GM23338 (cell line): ENCODE data around the gene PPTC7. TPM values are rescaled to one million over a fixed set of nuclear protein-coding genes. Genes with fewer than 3 reads are reported as not detected.

Experiments used
- ATAC-seq: fragments of 200-7000 bp; cut with Tn5 transposase; 3 replicates; pipeline ENCODE4 v1.9.1; 2020
- DNase-seq: peaks from one replicate; pipeline ENCODE4 v3.0.0-alpha.2; 2015; ENCODE audit warnings: low spot score
- H2AFZ ChIP-seq: fragments of 200-600 bp; sonication (generic); 2 replicates; pipeline ENCODE4 v1.8.0; 2016; ENCODE audit warnings: antibody characterized with exemption, mild to moderate bottlenecking, moderate library complexity
- H3F3A ChIP-seq: fragments of 200-600 bp; sonication (generic); replicated peaks from 2 replicates; pipeline ENCODE4 v1.8.0; 2017; ENCODE audit warnings: antibody characterized with exemption, mixed run types, low read depth
- H3K27ac ChIP-seq: fragments of 200-600 bp; sonication (generic); 2 replicates; pipeline ENCODE4 v1.6.1; 2016; ENCODE audit warnings: low read depth
- H3K27me3 ChIP-seq: fragments of 200-600 bp; sonication (generic); 2 replicates; pipeline ENCODE4 v1.8.0; 2016; ENCODE audit warnings: mild to moderate bottlenecking, mixed run types, moderate library complexity; ENCODE audit not compliant: insufficient read depth
- H3K36me3 ChIP-seq: fragments of 200-600 bp; sonication (generic); 2 replicates; pipeline ENCODE4 v1.8.0; 2016; ENCODE audit warnings: mild to moderate bottlenecking; ENCODE audit not compliant: insufficient read depth
- H3K4me1 ChIP-seq: fragments of 200-600 bp; sonication (generic); 2 replicates; pipeline ENCODE4 v1.8.0; 2016; ENCODE audit warnings: mild to moderate bottlenecking, moderate library complexity; ENCODE audit not compliant: insufficient read depth
- H3K4me2 ChIP-seq: fragments of 200-600 bp; sonication (generic); 2 replicates; pipeline ENCODE4 v1.7.1; 2017; ENCODE audit warnings: mixed run types
- H3K4me3 ChIP-seq: fragments of 200-600 bp; sonication (generic); 2 replicates; pipeline ENCODE4 v1.6.1; 2016; ENCODE audit warnings: mixed run types
- H3K79me2 ChIP-seq: fragments of 200-600 bp; sonication (generic); replicated peaks from 2 replicates; pipeline ENCODE4 v1.8.0; 2017; ENCODE audit warnings: mild to moderate bottlenecking; ENCODE audit not compliant: insufficient read depth
- H3K9me2 ChIP-seq: fragments of 200-600 bp; sonication (generic); 2 replicates; pipeline ENCODE4 v1.8.0; 2017; ENCODE audit not compliant: insufficient read depth
- H4K20me1 ChIP-seq: fragments of 200-600 bp; sonication (generic); replicated peaks from 2 replicates; pipeline ENCODE4 v1.8.0; 2017; ENCODE audit warnings: mild to moderate bottlenecking; ENCODE audit not compliant: insufficient read depth
- H3K27ac Mint-ChIP-seq: 2 replicates; pipeline ENCODE4 v1.8.0; 2020; ENCODE audit warnings: inconsistent platforms, mild to moderate bottlenecking, moderate library complexity, mixed read lengths
- H3K27me3 Mint-ChIP-seq: 3 replicates; pipeline ENCODE4 v1.8.0; 2022; ENCODE audit warnings: low read depth, mild to moderate bottlenecking, moderate library complexity, mixed read lengths, inconsistent platforms; ENCODE audit not compliant: insufficient read depth, poor library complexity
- H3K36me3 Mint-ChIP-seq: 3 replicates; pipeline ENCODE4 v1.8.0; 2021; ENCODE audit warnings: low read depth, mild to moderate bottlenecking, inconsistent platforms, moderate library complexity, mixed read lengths
- H3K4me1 Mint-ChIP-seq: 3 replicates; pipeline ENCODE4 v1.8.0; 2020; ENCODE audit warnings: mild to moderate bottlenecking, inconsistent platforms, mixed read lengths
- H3K4me3 Mint-ChIP-seq: 3 replicates; pipeline ENCODE4 v1.8.0; 2021; ENCODE audit warnings: moderate library complexity, mild to moderate bottlenecking, inconsistent platforms, mixed read lengths
- H3K9me3 Mint-ChIP-seq: 3 replicates; pipeline ENCODE4 v1.8.0; 2020; ENCODE audit warnings: moderate library complexity, mild to moderate bottlenecking, inconsistent platforms, mixed read lengths
- CREB1 ChIP-seq: fragments of 250-450 bp; sonication (Bioruptor Pico); IDR thresholded peaks from 2 replicates; pipeline ENCODE4 v1.5.0; 2020; ENCODE audit warnings: low read depth, mild to moderate bottlenecking, moderate library complexity
- EZH2 ChIP-seq: fragments of 200-600 bp; sonication (generic); IDR thresholded peaks from one replicate; pipeline ENCODE4 v1.8.0; 2017; ENCODE audit warnings: antibody characterized with exemption, mild to moderate bottlenecking, low read depth; ENCODE audit not compliant: unreplicated experiment
- EZH2phosphoT487 ChIP-seq: fragments of 200-600 bp; sonication (generic); IDR thresholded peaks from one replicate; pipeline ENCODE4 v1.8.1; 2018; ENCODE audit warnings: antibody characterized with exemption; ENCODE audit not compliant: unreplicated experiment
- JUNB ChIP-seq: IDR thresholded peaks from one replicate; pipeline ENCODE4 v1.6.1; 2016; ENCODE audit warnings: antibody characterized with exemption; ENCODE audit not compliant: unreplicated experiment
- STAT1 ChIP-seq: IDR thresholded peaks from one replicate; pipeline ENCODE4 v1.6.1; 2016; ENCODE audit warnings: antibody characterized with exemption; ENCODE audit not compliant: unreplicated experiment
- ZNF114 ChIP-seq: fragments of 250-450 bp; sonication (Bioruptor Pico); IDR thresholded peaks from 2 replicates; pipeline ENCODE4 v1.5.0; 2020; ENCODE audit warnings: mild to moderate bottlenecking, moderate library complexity
- polyA plus RNA-seq: library from polyadenylated mRNA; unstranded; fragments of >200 nt; fragmentation: Nextera tagmentation; extraction: Ambion mirVana; gene quantifications from 2 replicates; pipeline ENCODE4 v1.2.1, GENCODE V29; 2016
- total RNA-seq: library from RNA; depleted of rRNA; stranded (reverse); fragments of >200 nt; shearing (Covaris generic); gene quantifications from 2 replicates; pipeline ENCODE4 v1.2.3, GENCODE V29; 2014
- TF ChIP-seq, protein P1 (sequence below): IDR thresholded peaks from 2 replicates; pipeline ENCODE4 v1.6.1; 2016; ENCODE audit warnings: antibody characterized with exemption
- TF ChIP-seq, protein P2 (sequence below): fragments of 250-450 bp; sonication (Bioruptor Pico); IDR thresholded peaks from 2 replicates; pipeline ENCODE4 v1.5.0; 2020; ENCODE audit warnings: mild to moderate bottlenecking, moderate library complexity
- TF ChIP-seq, protein P3 (sequence below), 2 experiments: fragments of 200-600 bp in 1 of 2; sonication (generic) in 1 of 2; conservative IDR thresholded peaks; 2 replicates each; pipeline versions ENCODE4 v1.5.1 to v1.6.1; 2016 to 2017; ENCODE audit warnings: antibody characterized with exemption in 2 of 2, low read depth in 2 of 2, mild to moderate bottlenecking in 2 of 2, moderate library complexity in 1 of 2

Gene PPTC7
- total and polyA plus RNA-seq, 2 experiments from 2014 or later, result 7.5 to 17.5 TPM

DNA sequence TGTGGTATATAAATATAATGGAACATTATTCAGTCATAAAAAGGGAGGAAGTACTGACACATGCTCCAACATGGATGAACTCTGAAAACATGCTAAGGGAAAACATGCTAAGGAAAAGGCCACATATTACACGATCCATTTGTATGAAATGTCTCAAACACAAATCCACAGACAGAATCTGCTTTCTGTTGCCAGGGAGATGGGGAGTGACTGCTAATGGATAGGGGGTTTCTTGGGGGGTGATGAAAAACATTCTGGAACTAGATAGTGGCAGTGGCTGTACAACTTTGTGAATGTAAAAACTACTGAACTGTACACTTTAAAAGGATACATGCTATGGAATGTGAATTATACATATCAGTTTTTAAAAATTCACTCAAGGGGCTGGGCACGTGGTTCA, 6.6 kb downstream of the PPTC7 start:
- H3K36me3 Mint-ChIP-seq, result peaks cover 18% of the 10 kb centered on the region
- no peaks in the 10 kb centered on the region for H3K27me3 ChIP-seq
- peaks cover 17% of the 10 kb centered on the region for H3K4me1 ChIP-seq
- no peak for DNase-seq
- peaks cover 16% of the 10 kb centered on the region for H3K9me3 Mint-ChIP-seq
- no peaks in the 10 kb centered on the region for H3F3A ChIP-seq
- TF ChIP-seq JUNB (no peak), EZH2 (no peak), CREB1 (CRISPR knock-in tag) (no peak), STAT1 (no peak), EZH2phosphoT487 (no peak), ZNF114 (CRISPR knock-in tag) (no peak)
- TF ChIP-seq, protein P1, sequence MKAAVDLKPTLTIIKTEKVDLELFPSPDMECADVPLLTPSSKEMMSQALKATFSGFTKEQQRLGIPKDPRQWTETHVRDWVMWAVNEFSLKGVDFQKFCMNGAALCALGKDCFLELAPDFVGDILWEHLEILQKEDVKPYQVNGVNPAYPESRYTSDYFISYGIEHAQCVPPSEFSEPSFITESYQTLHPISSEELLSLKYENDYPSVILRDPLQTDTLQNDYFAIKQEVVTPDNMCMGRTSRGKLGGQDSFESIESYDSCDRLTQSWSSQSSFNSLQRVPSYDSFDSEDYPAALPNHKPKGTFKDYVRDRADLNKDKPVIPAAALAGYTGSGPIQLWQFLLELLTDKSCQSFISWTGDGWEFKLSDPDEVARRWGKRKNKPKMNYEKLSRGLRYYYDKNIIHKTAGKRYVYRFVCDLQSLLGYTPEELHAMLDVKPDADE, result no peak
- TF ChIP-seq, protein P2, sequence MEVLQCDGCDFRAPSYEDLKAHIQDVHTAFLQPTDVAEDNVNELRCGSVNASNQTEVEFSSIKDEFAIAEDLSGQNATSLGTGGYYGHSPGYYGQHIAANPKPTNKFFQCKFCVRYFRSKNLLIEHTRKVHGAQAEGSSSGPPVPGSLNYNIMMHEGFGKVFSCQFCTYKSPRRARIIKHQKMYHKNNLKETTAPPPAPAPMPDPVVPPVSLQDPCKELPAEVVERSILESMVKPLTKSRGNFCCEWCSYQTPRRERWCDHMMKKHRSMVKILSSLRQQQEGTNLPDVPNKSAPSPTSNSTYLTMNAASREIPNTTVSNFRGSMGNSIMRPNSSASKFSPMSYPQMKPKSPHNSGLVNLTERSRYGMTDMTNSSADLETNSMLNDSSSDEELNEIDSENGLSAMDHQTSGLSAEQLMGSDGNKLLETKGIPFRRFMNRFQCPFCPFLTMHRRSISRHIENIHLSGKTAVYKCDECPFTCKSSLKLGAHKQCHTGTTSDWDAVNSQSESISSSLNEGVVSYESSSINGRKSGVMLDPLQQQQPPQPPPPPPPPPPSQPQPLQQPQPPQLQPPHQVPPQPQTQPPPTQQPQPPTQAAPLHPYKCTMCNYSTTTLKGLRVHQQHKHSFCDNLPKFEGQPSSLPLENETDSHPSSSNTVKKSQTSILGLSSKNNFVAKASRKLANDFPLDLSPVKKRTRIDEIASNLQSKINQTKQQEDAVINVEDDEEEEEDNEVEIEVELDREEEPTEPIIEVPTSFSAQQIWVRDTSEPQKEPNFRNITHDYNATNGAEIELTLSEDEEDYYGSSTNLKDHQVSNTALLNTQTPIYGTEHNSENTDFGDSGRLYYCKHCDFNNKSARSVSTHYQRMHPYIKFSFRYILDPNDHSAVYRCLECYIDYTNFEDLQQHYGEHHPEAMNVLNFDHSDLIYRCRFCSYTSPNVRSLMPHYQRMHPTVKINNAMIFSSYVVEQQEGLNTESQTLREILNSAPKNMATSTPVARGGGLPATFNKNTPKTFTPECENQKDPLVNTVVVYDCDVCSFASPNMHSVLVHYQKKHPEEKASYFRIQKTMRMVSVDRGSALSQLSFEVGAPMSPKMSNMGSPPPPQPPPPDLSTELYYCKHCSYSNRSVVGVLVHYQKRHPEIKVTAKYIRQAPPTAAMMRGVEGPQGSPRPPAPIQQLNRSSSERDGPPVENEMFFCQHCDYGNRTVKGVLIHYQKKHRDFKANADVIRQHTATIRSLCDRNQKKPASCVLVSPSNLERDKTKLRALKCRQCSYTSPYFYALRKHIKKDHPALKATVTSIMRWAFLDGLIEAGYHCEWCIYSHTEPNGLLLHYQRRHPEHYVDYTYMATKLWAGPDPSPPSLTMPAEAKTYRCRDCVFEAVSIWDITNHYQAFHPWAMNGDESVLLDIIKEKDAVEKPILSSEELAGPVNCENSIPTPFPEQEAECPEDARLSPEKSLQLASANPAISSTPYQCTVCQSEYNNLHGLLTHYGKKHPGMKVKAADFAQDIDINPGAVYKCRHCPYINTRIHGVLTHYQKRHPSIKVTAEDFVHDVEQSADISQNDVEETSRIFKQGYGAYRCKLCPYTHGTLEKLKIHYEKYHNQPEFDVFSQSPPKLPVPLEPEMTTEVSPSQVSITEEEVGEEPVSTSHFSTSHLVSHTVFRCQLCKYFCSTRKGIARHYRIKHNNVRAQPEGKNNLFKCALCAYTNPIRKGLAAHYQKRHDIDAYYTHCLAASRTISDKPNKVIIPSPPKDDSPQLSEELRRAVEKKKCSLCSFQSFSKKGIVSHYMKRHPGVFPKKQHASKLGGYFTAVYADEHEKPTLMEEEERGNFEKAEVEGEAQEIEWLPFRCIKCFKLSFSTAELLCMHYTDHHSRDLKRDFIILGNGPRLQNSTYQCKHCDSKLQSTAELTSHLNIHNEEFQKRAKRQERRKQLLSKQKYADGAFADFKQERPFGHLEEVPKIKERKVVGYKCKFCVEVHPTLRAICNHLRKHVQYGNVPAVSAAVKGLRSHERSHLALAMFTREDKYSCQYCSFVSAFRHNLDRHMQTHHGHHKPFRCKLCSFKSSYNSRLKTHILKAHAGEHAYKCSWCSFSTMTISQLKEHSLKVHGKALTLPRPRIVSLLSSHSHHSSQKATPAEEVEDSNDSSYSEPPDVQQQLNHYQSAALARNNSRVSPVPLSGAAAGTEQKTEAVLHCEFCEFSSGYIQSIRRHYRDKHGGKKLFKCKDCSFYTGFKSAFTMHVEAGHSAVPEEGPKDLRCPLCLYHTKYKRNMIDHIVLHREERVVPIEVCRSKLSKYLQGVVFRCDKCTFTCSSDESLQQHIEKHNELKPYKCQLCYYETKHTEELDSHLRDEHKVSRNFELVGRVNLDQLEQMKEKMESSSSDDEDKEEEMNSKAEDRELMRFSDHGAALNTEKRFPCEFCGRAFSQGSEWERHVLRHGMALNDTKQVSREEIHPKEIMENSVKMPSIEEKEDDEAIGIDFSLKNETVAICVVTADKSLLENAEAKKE (CRISPR knock-in tag), result no peak
- TF ChIP-seq, protein P3, sequence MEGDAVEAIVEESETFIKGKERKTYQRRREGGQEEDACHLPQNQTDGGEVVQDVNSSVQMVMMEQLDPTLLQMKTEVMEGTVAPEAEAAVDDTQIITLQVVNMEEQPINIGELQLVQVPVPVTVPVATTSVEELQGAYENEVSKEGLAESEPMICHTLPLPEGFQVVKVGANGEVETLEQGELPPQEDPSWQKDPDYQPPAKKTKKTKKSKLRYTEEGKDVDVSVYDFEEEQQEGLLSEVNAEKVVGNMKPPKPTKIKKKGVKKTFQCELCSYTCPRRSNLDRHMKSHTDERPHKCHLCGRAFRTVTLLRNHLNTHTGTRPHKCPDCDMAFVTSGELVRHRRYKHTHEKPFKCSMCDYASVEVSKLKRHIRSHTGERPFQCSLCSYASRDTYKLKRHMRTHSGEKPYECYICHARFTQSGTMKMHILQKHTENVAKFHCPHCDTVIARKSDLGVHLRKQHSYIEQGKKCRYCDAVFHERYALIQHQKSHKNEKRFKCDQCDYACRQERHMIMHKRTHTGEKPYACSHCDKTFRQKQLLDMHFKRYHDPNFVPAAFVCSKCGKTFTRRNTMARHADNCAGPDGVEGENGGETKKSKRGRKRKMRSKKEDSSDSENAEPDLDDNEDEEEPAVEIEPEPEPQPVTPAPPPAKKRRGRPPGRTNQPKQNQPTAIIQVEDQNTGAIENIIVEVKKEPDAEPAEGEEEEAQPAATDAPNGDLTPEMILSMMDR (conservative IDR thresholded peaks at IDR 0.05; ENCODE audit: low read depth in 2 of 2), result no peak
- no peak overlapping the region for H3K27ac Mint-ChIP-seq
- H3K36me3 ChIP-seq, result peaks cover 6% of the 10 kb centered on the region
- H3K9me2 ChIP-seq, result no peaks in the 10 kb centered on the region
- H3K27me3 Mint-ChIP-seq, result peaks cover 8% of the 10 kb centered on the region
- H3K4me1 Mint-ChIP-seq, result peaks cover 23% of the 10 kb centered on the region
- H3K4me2 ChIP-seq, result no peak overlapping the region
- peaks cover 57% of the 10 kb centered on the region for H4K20me1 ChIP-seq
- H3K4me3 Mint-ChIP-seq, result no peak overlapping the region
- no peak overlapping the region for H2AFZ ChIP-seq
- peaks cover 100% of the 10 kb centered on the region for H3K79me2 ChIP-seq
- H3K4me3 ChIP-seq, result no peak overlapping the region
- no peak for ATAC-seq
- H3K27ac ChIP-seq, result no peak overlapping the region
